Skeletal muscle satellite cell (primary cell): ENCODE results near the gene HIC1.

Experiments
- H3K27me3 ChIP-seq: 2 replicates; pipeline ENCODE4 v1.7.0; 2013; ENCODE audit warnings: low read length; ENCODE audit not compliant: control insufficient read depth, insufficient read depth
- H3K36me3 ChIP-seq: 2 replicates; pipeline ENCODE4 v1.7.0; 2013; ENCODE audit warnings: mild to moderate bottlenecking, control low read depth, low read length; ENCODE audit not compliant: insufficient read depth
- H3K4me1 ChIP-seq: 2 replicates; pipeline ENCODE4 v1.7.0; 2013; ENCODE audit warnings: low read length; ENCODE audit not compliant: control insufficient read depth, insufficient read depth
- H3K4me2 ChIP-seq: 2 replicates; pipeline ENCODE4 v1.7.0; 2013; ENCODE audit warnings: mild to moderate bottlenecking, low read length
- H3K4me3 ChIP-seq: 2 replicates; pipeline ENCODE4 v1.7.0; 2013; ENCODE audit warnings: low read length
- H3K9ac ChIP-seq: 2 replicates; pipeline ENCODE4 v1.7.0; 2013; ENCODE audit warnings: mild to moderate bottlenecking, low read depth, low read length, moderate library complexity
- H3K9me3 ChIP-seq: replicated peaks from 2 replicates; pipeline ENCODE4 v1.7.0; 2013; ENCODE audit warnings: mild to moderate bottlenecking, control low read depth, low read length

The HIC1 gene

GRCh38 chr17:2075336-2076086, 20.6 kb downstream of the HIC1 start:
- Histone ChIP-seq H3K9ac (peak overlapping the region; percentile 45), H3K36me3 (peaks cover 23% of the 10 kb centered on the region), H3K27me3 (no peaks in the 10 kb centered on the region), H3K4me2 (no peak overlapping the region), H3K4me3 (no peak overlapping the region), H3K9me3 (no peaks in the 10 kb centered on the region), H3K4me1 (peaks cover 29% of the 10 kb centered on the region)

- H3K9ac ChIP-seq = no peak overlapping the region
- peaks cover 22% of the 10 kb centered on the region for H3K36me3 ChIP-seq
- H3K4me1 ChIP-seq = peaks cover 27% of the 10 kb centered on the region
- no peaks in the 10 kb centered on the region for H3K9me3 ChIP-seq
- no peak overlapping the region for H3K4me2 ChIP-seq
- no peak overlapping the region for H3K4me3 ChIP-seq
- H3K27me3 ChIP-seq = no peaks in the 10 kb centered on the region
Observed at GRCh38 chr17:2076087-2076984, 21.4 kb downstream of the HIC1 start.

DNA sequence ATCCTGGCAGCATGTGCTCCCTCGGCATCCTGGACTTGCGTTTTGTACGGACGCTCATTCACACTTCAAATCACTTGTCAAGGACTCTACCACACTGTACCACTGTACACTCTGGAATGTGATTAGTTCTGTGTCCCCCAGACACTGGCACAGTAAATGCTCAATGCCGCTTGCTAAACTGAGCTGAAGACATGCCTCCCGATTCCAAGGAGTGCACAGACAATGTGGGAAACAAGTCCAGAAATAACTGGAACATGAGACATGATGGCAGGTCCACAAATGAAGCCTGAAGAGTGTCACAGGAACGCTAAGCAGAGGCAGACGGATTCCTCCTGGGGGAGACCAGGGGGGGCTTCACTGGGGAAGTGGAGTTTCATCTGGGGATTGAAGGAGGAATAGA, 22.1 kb downstream of the HIC1 start:
- Histone ChIP-seq H3K27me3 (no peaks in the 10 kb centered on the region), H3K4me3 (no peak overlapping the region), H3K9me3 (no peaks in the 10 kb centered on the region), H3K4me2 (no peak overlapping the region), H3K4me1 (peaks cover 27% of the 10 kb centered on the region), H3K36me3 (peaks cover 20% of the 10 kb centered on the region), H3K9ac (no peak overlapping the region)

- Histone ChIP-seq H3K4me3 (peak overlapping the region; percentile 10), H3K4me2 (peak overlapping the region; percentile 32), H3K36me3 (peaks cover 16% of the 10 kb centered on the region), H3K4me1 (peaks cover 43% of the 10 kb centered on the region), H3K9ac (peak overlapping the region; percentile 76), H3K9me3 (no peaks in the 10 kb centered on the region), H3K27me3 (no peaks in the 10 kb centered on the region)
Observed at GRCh38 chr17:2081564-2081963, 26.7 kb downstream of the HIC1 start.

GRCh38 chr17:2082003-2082781, 27.3 kb downstream of the HIC1 start:
- Histone ChIP-seq H3K4me1 (peaks cover 43% of the 10 kb centered on the region), H3K36me3 (peaks cover 12% of the 10 kb centered on the region), H3K9me3 (no peaks in the 10 kb centered on the region), H3K4me2 (peak overlapping the region; percentile 32), H3K4me3 (peak overlapping the region; percentile 10), H3K9ac (peak overlapping the region; percentile 76), H3K27me3 (no peaks in the 10 kb centered on the region)

GRCh38 chr17:2083613-2084035, 28.7 kb downstream of the HIC1 start:
- H3K27me3 ChIP-seq = no peaks in the 10 kb centered on the region
- H3K9ac ChIP-seq = peak overlapping the region; percentile 20
- H3K4me1 ChIP-seq = peaks cover 44% of the 10 kb centered on the region
- H3K4me2 ChIP-seq = no peak overlapping the region
- peaks cover 7% of the 10 kb centered on the region for H3K36me3 ChIP-seq
- no peak overlapping the region for H3K4me3 ChIP-seq
- H3K9me3 ChIP-seq = no peaks in the 10 kb centered on the region

- Histone ChIP-seq H3K27me3 (no peaks in the 10 kb centered on the region), H3K4me3 (no peak overlapping the region), H3K36me3 (peaks cover 7% of the 10 kb centered on the region), H3K9ac (peak overlapping the region; percentile 20), H3K4me2 (peak overlapping the region; percentile 11), H3K4me1 (peaks cover 50% of the 10 kb centered on the region), H3K9me3 (no peaks in the 10 kb centered on the region)
Observed at GRCh38 chr17:2084036-2084765, 29.3 kb downstream of the HIC1 start.

- Histone ChIP-seq H3K36me3 (peaks cover 7% of the 10 kb centered on the region), H3K9me3 (no peaks in the 10 kb centered on the region), H3K4me3 (peak overlapping the region; percentile 5), H3K9ac (peak overlapping the region; percentile 20), H3K4me1 (peaks cover 56% of the 10 kb centered on the region), H3K27me3 (no peaks in the 10 kb centered on the region), H3K4me2 (peak overlapping the region; percentile 11)
Observed at GRCh38 chr17:2084766-2085647, 30.1 kb downstream of the HIC1 start.

- Histone ChIP-seq H3K4me3 (no peak overlapping the region), H3K9ac (no peak overlapping the region), H3K4me2 (no peak overlapping the region), H3K4me1 (peaks cover 60% of the 10 kb centered on the region), H3K36me3 (peaks cover 7% of the 10 kb centered on the region), H3K9me3 (no peaks in the 10 kb centered on the region), H3K27me3 (no peaks in the 10 kb centered on the region)
Observed at GRCh38 chr17:2085648-2085949, 30.7 kb downstream of the HIC1 start.

DNA sequence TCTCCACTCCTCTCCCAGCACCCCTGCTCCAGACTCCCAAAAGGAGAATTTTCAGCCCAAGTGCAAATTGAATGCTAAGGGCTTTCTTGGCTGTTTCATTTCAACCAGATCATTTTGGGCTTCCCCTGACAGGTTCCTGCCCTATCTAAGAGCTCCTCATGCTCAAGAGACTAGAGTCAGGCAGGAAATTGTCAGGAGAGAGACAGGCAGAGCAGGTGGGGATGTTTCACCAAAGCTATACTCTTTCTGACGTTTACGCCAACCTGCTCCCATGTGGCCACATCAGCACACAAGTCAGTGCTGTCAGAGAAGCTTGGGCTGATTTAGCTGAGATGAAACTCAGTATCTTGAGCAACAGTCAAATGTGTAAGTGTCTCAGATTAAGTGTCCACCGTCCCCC, 31.4 kb downstream of the HIC1 start:
- H3K9ac ChIP-seq = no peak overlapping the region
- peaks cover 61% of the 10 kb centered on the region for H3K4me1 ChIP-seq
- no peak overlapping the region for H3K4me3 ChIP-seq

More for the DNA sequence above, 31.4 kb downstream of the HIC1 start:
- Histone ChIP-seq H3K4me2 (no peak overlapping the region), H3K27me3 (no peaks in the 10 kb centered on the region), H3K9me3 (no peaks in the 10 kb centered on the region), H3K36me3 (peaks cover under 1% of the 10 kb centered on the region)
